ENCODE measurements around the gene ILK. TPM values are rescaled to one million over a fixed set of nuclear protein-coding genes. Genes with fewer than 3 reads are reported as not detected.

The ILK gene
- total and polyA plus RNA-seq, 9 donors, result 79.8 to 337 (median 140) TPM

DNA sequence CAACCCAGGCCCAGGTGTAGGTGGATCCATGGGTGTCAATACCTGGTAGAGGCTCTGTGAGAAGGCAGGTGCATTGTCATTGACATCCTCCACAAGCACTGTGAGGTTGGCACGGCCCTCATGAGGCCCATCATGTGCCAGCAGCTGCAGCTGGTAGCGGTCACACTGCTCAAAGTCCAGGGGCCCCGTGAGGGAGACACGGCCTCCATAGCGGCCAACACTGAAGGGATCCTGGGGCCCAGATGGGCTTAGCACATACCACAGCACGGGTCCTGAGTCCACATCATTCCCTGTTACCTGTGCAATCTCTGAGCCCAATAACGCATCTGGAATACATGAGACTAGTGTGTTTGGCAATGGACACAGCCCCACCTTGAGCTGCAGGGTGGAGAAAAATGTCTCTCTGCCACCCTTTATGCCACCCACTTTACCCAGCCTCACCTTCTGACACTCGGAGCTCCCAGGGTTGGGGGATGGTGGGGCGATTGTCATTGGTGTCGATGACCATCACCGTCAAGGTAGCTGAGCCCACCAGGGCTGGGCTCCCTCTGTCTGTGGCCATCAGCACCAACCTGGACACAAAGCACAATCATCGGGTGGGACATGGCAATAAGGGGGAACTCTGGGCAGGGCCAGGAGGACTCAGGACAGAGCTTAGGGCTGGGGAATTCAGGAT is 21.7 kb downstream of the ILK start:
- WGBS, 3 donors, result 83 to 92% (median 92%) methylated on average over 11 to 12 of the region's 12 CpGs

DNA sequence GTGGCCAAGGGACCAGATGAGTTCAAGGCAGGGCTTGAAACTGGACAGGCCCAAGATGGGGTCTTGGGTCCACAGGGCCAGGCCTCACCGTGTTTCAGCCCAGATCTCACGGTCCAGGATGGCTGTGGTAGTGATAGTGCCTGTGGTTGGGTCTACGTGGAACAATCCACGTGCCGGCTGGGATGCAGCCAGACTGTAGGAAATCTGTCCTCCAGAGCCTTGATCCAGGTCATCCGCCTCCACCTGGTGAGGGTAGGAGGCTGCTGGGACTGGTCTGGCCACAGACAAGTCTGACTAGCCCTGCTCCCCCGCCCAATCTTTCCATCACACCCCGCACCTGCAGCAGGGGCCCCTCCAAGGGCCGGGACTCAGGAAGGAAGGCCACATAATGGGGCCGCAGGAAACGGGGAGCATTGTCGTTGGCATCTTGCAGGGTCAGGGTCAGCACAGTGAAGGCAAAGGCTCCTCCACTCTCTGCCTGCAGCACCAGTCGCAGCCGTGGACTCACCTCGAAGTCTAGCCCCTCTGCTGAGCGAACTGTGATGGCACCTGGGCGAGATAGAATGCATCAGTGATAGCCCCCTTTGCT is 22.4 kb downstream of the ILK start:
- Histone ChIP-seq H3K9me3 (no peaks in the 10 kb centered on the region), H3K4me1 (ENCODE audit: insufficient read depth) (no peaks in the 10 kb centered on the region), H3K27me3 (no peaks in the 10 kb centered on the region), H3K36me3 (no peaks in the 10 kb centered on the region), H3K4me3 (no peak overlapping the region), H3K27ac (no peak overlapping the region)
- WGBS, 3 donors, result 88 to 91% (median 90%) methylated on average over 16 to 17 of the region's 17 CpGs
- intact Hi-C loops (cut with DNase I), result no loop called here
- TF ChIP-seq POLR2A (IDR thresholded peaks at IDR 0.05), result no peak
- TF ChIP-seq, protein P1, sequence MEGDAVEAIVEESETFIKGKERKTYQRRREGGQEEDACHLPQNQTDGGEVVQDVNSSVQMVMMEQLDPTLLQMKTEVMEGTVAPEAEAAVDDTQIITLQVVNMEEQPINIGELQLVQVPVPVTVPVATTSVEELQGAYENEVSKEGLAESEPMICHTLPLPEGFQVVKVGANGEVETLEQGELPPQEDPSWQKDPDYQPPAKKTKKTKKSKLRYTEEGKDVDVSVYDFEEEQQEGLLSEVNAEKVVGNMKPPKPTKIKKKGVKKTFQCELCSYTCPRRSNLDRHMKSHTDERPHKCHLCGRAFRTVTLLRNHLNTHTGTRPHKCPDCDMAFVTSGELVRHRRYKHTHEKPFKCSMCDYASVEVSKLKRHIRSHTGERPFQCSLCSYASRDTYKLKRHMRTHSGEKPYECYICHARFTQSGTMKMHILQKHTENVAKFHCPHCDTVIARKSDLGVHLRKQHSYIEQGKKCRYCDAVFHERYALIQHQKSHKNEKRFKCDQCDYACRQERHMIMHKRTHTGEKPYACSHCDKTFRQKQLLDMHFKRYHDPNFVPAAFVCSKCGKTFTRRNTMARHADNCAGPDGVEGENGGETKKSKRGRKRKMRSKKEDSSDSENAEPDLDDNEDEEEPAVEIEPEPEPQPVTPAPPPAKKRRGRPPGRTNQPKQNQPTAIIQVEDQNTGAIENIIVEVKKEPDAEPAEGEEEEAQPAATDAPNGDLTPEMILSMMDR (IDR thresholded peaks at IDR 0.05), result no peak
- no peak for TF ChIP-seq EP300 (IDR thresholded peaks at IDR 0.05)
- DNase-seq, result no peak

More for the DNA sequence above, 21.7 kb downstream of the ILK start:
- Histone ChIP-seq H3K36me3 (no peaks in the 10 kb centered on the region), H3K27ac (no peak overlapping the region), H3K4me1 (ENCODE audit: insufficient read depth) (no peaks in the 10 kb centered on the region), H3K4me3 (no peak overlapping the region), H3K27me3 (no peaks in the 10 kb centered on the region), H3K9me3 (no peaks in the 10 kb centered on the region)
- no peak for DNase-seq
- TF ChIP-seq, protein P1 (IDR thresholded peaks at IDR 0.05), result no peak
- TF ChIP-seq EP300 (IDR thresholded peaks at IDR 0.05) (no peak), POLR2A (IDR thresholded peaks at IDR 0.05) (no peak)
- intact Hi-C loops (cut with DNase I), result no loop called here

DNA sequence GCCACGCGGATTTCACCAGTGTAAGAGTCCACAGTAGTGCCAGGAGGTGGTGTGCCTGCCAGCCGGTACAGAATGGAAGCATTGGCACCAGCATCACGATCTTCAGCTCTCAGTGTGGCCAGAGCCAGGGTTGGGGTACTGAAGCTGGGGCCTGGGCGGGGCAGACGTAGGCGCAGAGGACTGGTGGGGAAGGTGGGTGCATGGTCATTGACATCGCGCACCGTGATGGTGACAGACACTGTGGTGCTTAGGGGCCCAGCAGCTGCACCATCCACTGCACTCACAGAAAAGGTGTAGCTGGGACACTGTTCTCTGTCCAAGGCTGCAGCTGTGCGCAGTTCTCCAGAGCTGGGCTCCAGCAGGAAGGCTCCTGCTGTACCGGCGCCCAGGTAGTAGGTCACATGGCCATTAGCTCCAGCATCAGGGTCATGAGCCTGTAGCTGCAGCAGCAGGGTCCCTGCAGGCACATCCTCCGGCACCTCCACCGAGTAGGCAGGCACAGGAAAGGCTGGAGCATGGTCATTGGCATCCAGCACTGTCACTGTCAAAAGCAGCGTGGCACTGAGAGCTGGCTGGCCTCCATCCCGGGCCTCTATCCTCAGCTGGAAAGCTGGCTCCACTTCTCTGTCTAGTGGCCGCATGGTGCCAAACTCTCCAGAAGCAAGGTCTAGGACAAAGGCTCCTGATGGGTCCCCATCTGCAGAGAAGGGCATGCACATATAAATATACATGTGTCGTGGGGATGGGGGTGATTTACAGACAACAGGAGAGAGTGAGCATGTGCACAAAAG is 23.6 kb downstream of the ILK start:
- intact Hi-C loops (cut with DNase I), result no loop called here
- DNase-seq, result peak in 2 of 5 donors; percentile 8 to 31
- no peak overlapping the region for H3K4me3 ChIP-seq
- no peaks in the 10 kb centered on the region for H3K36me3 ChIP-seq
- H3K9me3 ChIP-seq, result no peaks in the 10 kb centered on the region
- H3K4me1 ChIP-seq (ENCODE audit: insufficient read depth), result no peaks in the 10 kb centered on the region
- WGBS, 3 donors, result 80 to 90% (median 83%) methylated on average over 19 of the region's 19 CpGs
- H3K27ac ChIP-seq, result no peak overlapping the region
- TF ChIP-seq EP300 (IDR thresholded peaks at IDR 0.05), result no peak
- no peaks in the 10 kb centered on the region for H3K27me3 ChIP-seq

DNA sequence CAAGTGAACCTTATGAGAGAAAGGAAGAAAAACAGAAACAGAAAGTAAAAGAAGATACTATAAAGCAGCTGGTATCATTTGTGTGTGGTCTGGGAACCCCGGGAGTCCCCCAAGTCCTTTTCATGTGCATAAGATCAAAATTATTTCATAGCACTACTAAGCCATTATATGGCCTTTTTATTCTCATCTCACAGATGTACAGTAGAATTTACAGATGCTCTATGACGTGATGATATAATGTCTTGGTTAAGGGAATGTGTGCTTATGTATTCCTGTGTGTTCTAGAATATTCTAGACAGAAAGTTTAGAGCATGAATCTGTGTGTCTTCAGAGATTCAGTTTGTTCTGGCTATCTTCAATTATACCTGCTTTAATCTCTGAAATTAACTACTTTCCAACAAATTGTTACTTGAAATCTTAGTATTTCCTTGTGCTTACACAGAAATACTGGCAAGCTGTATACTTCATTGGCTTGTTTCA is 24.2 kb downstream of the ILK start:
- Histone ChIP-seq H3K4me3 (no peak overlapping the region), H3K36me3 (no peaks in the 10 kb centered on the region), H3K4me1 (ENCODE audit: insufficient read depth) (no peaks in the 10 kb centered on the region), H3K27me3 (no peaks in the 10 kb centered on the region), H3K27ac (no peak overlapping the region), H3K9me3 (no peaks in the 10 kb centered on the region)
- intact Hi-C loops (cut with DNase I), result no loop called here
- TF ChIP-seq EP300 (IDR thresholded peaks at IDR 0.05) (no peak), POLR2A (IDR thresholded peaks at IDR 0.05) (no peak)
- TF ChIP-seq, protein P1 (IDR thresholded peaks at IDR 0.05), result no peak
- 54 to 65% (median 58%) methylated on average over 2 of the region's 2 CpGs for WGBS, 3 donors
- DNase-seq, result no peak
